ENCODE data around the gene APMAP.
"Not testable (repeated sequence)": the region's sequence is repeated elsewhere in the genome, so short reads cannot be mapped to it uniquely, and the experiment has no call there.

APMAP gene

GRCh38 chr20:25006431-25007167 lies 14.0 kb upstream of the APMAP start:
- DNase-seq (ENCODE audit: low read depth): no peak

GRCh38 chr20:25005661-25006060 lies 13.1 kb upstream of the APMAP start:
- DNase-seq (ENCODE audit: low read depth): no peak

GRCh38 chr20:25005220-25005619 lies 12.7 kb upstream of the APMAP start:
- DNase-seq (ENCODE audit: low read depth): no peak

- DNase-seq (ENCODE audit: low read depth): no peak
These were observed 10.5 kb upstream of the APMAP start for GRCh38 chr20:25003002-25003401.

- DNase-seq (ENCODE audit: low read depth): not testable (repeated sequence)
These were observed 8.8 kb upstream of the APMAP start for GRCh38 chr20:25001323-25001722.

- DNase-seq (ENCODE audit: low read depth): no peak
These were observed 7.8 kb upstream of the APMAP start for GRCh38 chr20:25000268-25000801.

GRCh38 chr20:24999568-24999967 lies 7.0 kb upstream of the APMAP start:
- no peak for DNase-seq (ENCODE audit: low read depth)

GRCh38 chr20:24998631-24999445 lies 6.3 kb upstream of the APMAP start:
- no peak for DNase-seq (ENCODE audit: low read depth)

- DNase-seq (ENCODE audit: low read depth): no peak
These were observed 5.6 kb upstream of the APMAP start for GRCh38 chr20:24998121-24998520.

GRCh38 chr20:24996449-24997377 lies 4.2 kb upstream of the APMAP start:
- no peak for DNase-seq (ENCODE audit: low read depth)

- no peak for DNase-seq (ENCODE audit: low read depth)
These were observed 3.3 kb upstream of the APMAP start for GRCh38 chr20:24995741-24996448.

GRCh38 chr20:24994470-24995368 lies 2.2 kb upstream of the APMAP start:
- peak; percentile 79 for DNase-seq (ENCODE audit: low read depth)

- DNase-seq (ENCODE audit: low read depth): no peak
These were observed 1.6 kb upstream of the APMAP start for GRCh38 chr20:24994186-24994465.

- DNase-seq (ENCODE audit: low read depth): no peak
These were observed 1.0 kb upstream of the APMAP start for GRCh38 chr20:24993337-24994185.

- DNase-seq (ENCODE audit: low read depth): no peak
These were observed 559 bp downstream of the APMAP start for GRCh38 chr20:24991897-24992486.

- DNase-seq (ENCODE audit: low read depth): no peak
These were observed 1.7 kb downstream of the APMAP start for GRCh38 chr20:24990810-24991252.

GRCh38 chr20:24989162-24989561 lies 3.4 kb downstream of the APMAP start:
- DNase-seq (ENCODE audit: low read depth): no peak

- DNase-seq (ENCODE audit: low read depth): no peak
These were observed 4.4 kb downstream of the APMAP start for GRCh38 chr20:24987873-24988835.
